Thymus (tissue), 11 donors: ENCODE data around the gene OR7C2. TPM values are rescaled to one million over a fixed set of nuclear protein-coding genes. Genes with fewer than 3 reads are reported as not detected.
A peak's percentile ranks its signal among the peaks of the same experiment; 100 is the strongest.
"Not testable (repeated sequence)": the region's sequence is repeated elsewhere in the genome, so short reads cannot be mapped to it uniquely, and the experiment has no call there.

Experiments used
- DNase-seq, 9 donors: peaks; one replicate each; pipeline ENCODE4 v3.0.0-alpha.2; 2013; ENCODE audit warnings: low spot score in 9 of 9, low read depth in 6 of 9, missing footprints in 1 of 9
- H3K27ac ChIP-seq, 2 donors: one replicate each; pipeline ENCODE4 v1.5.1; 2013; ENCODE audit warnings: control low read depth in 1 of 2, low read depth in 1 of 2, low read length in 1 of 2, mild to moderate bottlenecking in 1 of 2, moderate library complexity in 1 of 2
- H3K27me3 ChIP-seq, 2 donors: one replicate each; pipeline ENCODE4 v1.5.1; 2013; ENCODE audit warnings: low read length in 1 of 2; ENCODE audit not compliant: control insufficient read depth in 2 of 2, insufficient read depth in 1 of 2
- H3K36me3 ChIP-seq, 2 donors: one replicate each; pipeline ENCODE4 v1.5.1; 2013; ENCODE audit warnings: low read length in 1 of 2, mild to moderate bottlenecking in 1 of 2, moderate library complexity in 1 of 2; ENCODE audit not compliant: control insufficient read depth in 2 of 2, insufficient read depth in 2 of 2
- H3K4me1 ChIP-seq, 2 donors: one replicate each; pipeline ENCODE4 v1.5.1; 2013; ENCODE audit warnings: low read length in 2 of 2; ENCODE audit not compliant: control insufficient read depth in 2 of 2, insufficient read depth in 2 of 2
- H3K4me3 ChIP-seq, 2 donors: one replicate each; pipeline ENCODE4 v1.5.1; 2013; ENCODE audit warnings: low read length in 2 of 2, control low read depth in 1 of 2, mild to moderate bottlenecking in 1 of 2
- H3K9me3 ChIP-seq, 2 donors: one replicate each; pipeline ENCODE4 v1.5.1; 2013; ENCODE audit warnings: low read length in 1 of 2, mild to moderate bottlenecking in 1 of 2; ENCODE audit not compliant: control insufficient read depth in 2 of 2, insufficient read depth in 1 of 2
- WGBS: extraction: QIAGEN DNeasy Blood & Tissue Kit; methylation state at CpG from one replicate; pipeline ENCODE4 v1.1.7; 2013; 5-methylcytosine and 5-hydroxymethylcytosine counted together
- polyA plus RNA-seq: library from polyadenylated mRNA; stranded (reverse); fragments of 200-250 nt; gene quantifications from one replicate; pipeline ENCODE4 v1.2.3, GENCODE V29; 2013
- total RNA-seq: library from RNA; stranded (reverse); fragments of 120-200 nt; gene quantifications from one replicate; pipeline ENCODE4 v1.2.4, GENCODE V29; 2013
- donor health status: healthy.

OR7C2 gene
- total and polyA plus RNA-seq, 2 donors, result not detected

DNA sequence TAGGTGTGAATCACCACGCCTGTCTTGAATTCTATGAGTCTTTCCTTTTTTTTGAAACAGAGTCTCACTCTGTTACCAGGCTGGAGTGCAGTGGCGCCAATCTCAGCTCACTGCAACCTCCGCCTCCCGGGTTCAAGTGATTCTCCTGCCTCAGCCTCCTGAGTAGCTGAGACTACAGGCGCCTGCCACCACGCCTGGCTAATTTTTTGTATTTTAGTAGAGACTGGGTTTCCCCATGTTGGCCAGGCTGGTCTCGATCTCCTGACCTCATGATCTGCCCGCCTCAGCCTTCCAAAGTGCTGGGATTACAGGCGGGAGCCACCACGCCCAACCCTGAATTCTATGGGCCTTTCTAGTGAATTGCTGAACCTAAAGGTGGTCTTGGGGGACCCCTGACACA is 8.1 kb downstream of the OR7C2 start:
- not testable (repeated sequence) for H3K4me3 ChIP-seq, H3K4me1 ChIP-seq, H3K27ac ChIP-seq, H3K27me3 ChIP-seq, H3K9me3 ChIP-seq, DNase-seq, H3K36me3 ChIP-seq
- 93% methylated on average over 10 of the region's 10 CpGs for WGBS

DNA sequence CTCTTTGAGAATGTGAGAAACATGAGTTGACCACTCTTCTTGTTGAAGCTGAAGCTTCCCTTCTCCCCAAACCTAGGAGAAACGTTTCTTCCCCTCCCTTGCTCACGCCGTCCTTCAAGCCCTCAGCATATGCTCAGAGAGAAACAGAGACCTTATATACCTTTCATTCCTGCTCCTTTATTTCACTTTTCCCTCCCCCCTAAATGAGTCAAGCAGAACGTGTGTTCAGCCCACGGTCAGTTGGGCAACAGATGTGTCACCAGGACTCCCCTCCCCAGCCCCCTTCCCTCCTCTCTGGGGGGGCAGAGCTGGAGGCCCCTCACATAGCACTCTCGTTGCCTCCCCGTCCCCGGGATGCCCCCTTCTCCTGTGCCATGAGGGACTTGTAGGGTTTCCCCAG is 8.6 kb downstream of the OR7C2 start:
- H3K27me3 ChIP-seq, result peaks cover 0 to 7% of the 10 kb centered on the region in 2 donors
- no peak overlapping the region for H3K27ac ChIP-seq
- H3K4me3 ChIP-seq, result no peak overlapping the region
- H3K36me3 ChIP-seq, result no peaks in the 10 kb centered on the region
- 92% methylated on average over 8 of the region's 8 CpGs for WGBS
- H3K9me3 ChIP-seq, result peaks cover 0 to 6% of the 10 kb centered on the region in 2 donors
- no peaks in the 10 kb centered on the region for H3K4me1 ChIP-seq
- no peak for DNase-seq

DNA sequence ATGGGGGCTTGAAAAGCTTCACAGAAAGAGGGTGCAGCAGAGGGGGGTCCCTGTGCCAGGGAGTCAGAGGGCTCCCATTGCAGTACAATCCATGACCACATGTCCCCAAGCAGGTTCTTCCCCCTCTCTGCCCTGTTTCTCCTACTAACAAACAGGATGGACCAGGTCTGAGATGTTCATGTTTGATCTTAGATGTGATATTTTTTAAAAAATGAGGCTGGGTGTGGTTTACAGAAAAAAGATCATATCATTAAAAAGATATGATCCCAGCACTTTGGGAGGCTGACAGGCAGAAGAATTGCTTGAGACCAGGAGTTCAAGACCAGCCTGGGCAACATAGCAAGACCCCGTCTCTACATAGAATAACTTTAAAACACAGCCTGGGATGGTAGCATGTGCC is 9.1 kb downstream of the OR7C2 start:
- H3K9me3 ChIP-seq, result peaks cover 0 to 6% of the 10 kb centered on the region in 2 donors
- no peak overlapping the region for H3K27ac ChIP-seq
- 95% methylated on average over 1 of the region's 1 CpG for WGBS

DNA sequence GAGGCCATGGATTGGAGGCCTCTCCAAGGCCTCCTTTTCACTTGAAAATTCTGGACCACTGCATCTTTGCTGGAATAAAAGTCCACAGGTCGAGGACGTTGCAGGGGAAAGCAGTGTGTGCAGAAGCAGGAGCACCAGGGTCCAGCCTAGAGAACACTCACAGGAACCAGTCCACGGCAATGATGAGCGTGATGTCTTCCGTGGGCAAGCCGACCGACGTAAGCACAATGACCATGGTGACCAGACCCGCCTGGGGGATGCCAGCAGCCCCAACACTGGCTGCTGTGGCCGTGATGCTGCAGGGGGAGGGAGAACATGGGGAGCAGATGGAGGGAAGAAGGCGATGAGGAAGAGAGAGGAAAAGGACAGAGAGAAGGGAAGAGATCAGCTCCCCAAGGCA is 11.5 kb downstream of the OR7C2 start:
- Histone ChIP-seq H3K4me1 (no peaks in the 10 kb centered on the region), H3K9me3 (peaks cover 1 to 6% of the 10 kb centered on the region in 2 donors), H3K4me3 (no peak overlapping the region), H3K27me3 (peaks cover 0 to 7% of the 10 kb centered on the region in 2 donors), H3K27ac (no peak overlapping the region), H3K36me3 (no peaks in the 10 kb centered on the region)
- DNase-seq, result no peak
- 92% methylated on average over 11 of the region's 11 CpGs for WGBS

More for the DNA sequence above, 9.1 kb downstream of the OR7C2 start:
- H3K27me3 ChIP-seq, result peaks cover 0 to 7% of the 10 kb centered on the region in 2 donors
- no peak for DNase-seq
- no peaks in the 10 kb centered on the region for H3K36me3 ChIP-seq
- H3K4me3 ChIP-seq, result no peak overlapping the region
- H3K4me1 ChIP-seq, result no peaks in the 10 kb centered on the region

DNA sequence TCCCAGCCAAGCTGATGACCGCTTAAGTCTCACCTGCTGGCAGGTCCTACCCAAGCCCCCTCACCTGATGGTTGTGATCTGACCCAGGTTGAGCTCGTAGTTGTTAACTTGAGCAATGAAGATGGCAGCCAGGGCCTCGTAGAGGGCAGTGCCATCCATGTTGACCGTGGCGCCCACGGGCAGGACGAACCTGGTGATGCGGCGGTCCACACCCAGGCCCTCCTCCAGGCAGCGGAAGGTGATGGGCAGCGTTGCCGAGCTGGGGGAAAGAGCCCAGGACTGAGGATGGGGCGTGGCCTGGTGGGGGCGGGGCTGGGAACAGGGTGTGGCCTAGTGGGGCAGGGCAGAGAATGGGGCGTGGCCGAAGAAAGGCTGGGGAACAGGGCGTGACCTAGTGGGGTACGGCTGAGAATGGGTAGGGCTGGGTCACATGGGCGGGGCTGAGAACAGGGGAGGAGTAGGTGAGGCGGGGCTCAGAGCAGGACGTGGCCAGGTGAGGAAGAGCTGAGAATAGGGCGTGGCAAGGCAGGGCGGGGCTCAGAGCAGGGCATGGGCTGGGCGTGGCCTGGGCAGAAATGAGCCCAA is 12.9 kb downstream of the OR7C2 start:
- H3K36me3 ChIP-seq, result no peaks in the 10 kb centered on the region
- H3K27ac ChIP-seq, result no peak overlapping the region
- H3K4me3 ChIP-seq, result no peak overlapping the region
- no peaks in the 10 kb centered on the region for H3K4me1 ChIP-seq
- 78% methylated on average over 24 of the region's 24 CpGs for WGBS
- H3K27me3 ChIP-seq, result peaks cover 0 to 7% of the 10 kb centered on the region in 2 donors
- peaks cover 3 to 6% of the 10 kb centered on the region in 2 donors for H3K9me3 ChIP-seq
- DNase-seq, result peak in 1 of 9 donors; percentile 5

DNA sequence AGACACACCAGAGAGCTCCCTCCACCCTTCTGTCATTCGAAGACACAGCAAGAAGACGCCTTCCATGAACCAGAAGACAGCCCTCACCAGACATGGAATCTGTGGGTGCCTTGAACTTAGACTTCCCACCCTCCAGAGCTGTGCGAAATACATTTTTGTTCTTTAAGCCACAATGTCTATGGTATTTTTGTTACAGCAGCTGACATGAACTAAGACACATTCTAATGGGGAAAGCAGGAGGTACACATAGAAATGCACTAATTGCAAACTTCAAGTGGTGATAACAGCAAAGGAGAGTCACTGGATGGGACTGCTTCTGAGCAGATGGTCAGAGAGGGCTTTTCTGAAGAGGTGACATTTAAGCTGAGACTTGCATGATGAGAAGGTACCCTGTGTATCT is 16.2 kb downstream of the OR7C2 start:
- H3K4me3 ChIP-seq, result no peak overlapping the region
- peaks cover 0 to 7% of the 10 kb centered on the region in 2 donors for H3K27me3 ChIP-seq
- no peak overlapping the region for H3K27ac ChIP-seq
- peaks cover 3 to 10% of the 10 kb centered on the region in 2 donors for H3K9me3 ChIP-seq
- DNase-seq, result no peak
- 95% methylated on average over 3 of the region's 3 CpGs for WGBS
- no peaks in the 10 kb centered on the region for H3K36me3 ChIP-seq
- no peaks in the 10 kb centered on the region for H3K4me1 ChIP-seq

DNA sequence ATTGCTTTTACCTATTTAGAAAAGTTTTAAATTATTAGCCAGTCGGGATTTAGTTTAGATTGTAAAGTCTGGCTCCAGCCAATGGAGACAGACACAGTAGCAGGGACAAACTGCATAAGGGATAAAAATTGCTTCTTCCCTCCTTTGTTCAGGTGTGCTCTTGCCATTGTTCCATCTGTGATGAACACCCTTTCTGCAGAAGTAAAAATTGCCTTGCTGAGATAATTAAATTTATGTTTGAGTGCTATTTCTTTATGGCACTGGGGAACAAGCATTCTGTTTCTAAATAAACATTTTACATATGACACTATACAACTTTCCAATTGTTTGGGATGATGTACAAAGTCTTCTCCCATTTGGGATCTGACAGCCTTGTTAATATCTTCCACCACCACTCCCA is 18.0 kb downstream of the OR7C2 start:
- no peak overlapping the region for H3K27ac ChIP-seq
- no peaks in the 10 kb centered on the region for H3K36me3 ChIP-seq
- no peak overlapping the region for H3K4me3 ChIP-seq
- WGBS, result 0% methylated on average over 1 of the region's 1 CpG
- peaks cover 3 to 6% of the 10 kb centered on the region in 2 donors for H3K9me3 ChIP-seq
- H3K4me1 ChIP-seq, result no peaks in the 10 kb centered on the region
- H3K27me3 ChIP-seq, result peaks cover 0 to 2% of the 10 kb centered on the region in 2 donors
- DNase-seq, result no peak

DNA sequence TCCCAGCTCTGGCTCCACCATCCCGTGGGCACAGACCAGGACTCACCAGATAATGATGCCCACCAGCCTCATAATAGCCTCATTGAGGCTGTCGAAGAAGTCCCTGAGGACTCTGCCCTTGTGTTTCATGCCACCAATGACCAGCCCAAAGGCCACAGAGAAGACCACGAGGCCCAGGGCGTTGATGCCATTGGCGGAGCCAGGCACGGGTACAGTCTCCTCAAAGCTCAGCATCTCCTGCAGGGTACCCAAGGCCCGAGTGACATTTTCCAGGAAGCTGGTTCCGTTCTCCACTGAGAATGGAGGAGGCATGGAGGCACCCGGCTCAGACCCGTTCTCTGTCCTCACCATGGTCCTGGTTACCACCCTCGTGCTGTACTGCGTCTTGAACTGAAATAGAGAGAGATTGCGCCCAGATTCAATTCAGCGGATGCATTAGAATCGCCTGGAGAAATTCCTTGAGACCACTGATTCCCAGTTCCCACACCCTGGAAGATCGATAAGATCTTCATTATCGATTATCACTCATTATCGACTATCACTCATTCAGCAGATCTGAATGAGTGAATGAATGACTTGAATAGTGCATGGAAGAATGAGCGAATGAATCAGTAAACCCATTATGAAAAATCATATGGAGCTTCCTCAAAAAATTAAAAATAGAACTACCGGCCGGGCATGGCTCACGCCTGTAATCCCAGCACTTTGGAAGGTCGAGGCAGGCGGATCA is 20.8 kb downstream of the OR7C2 start:
- Histone ChIP-seq H3K27me3 (no peaks in the 10 kb centered on the region), H3K4me3 (no peak overlapping the region), H3K4me1 (no peaks in the 10 kb centered on the region), H3K9me3 (peaks cover 2 to 5% of the 10 kb centered on the region in 2 donors), H3K27ac (no peak overlapping the region), H3K36me3 (no peaks in the 10 kb centered on the region)
- 94% methylated on average over 24 of the region's 24 CpGs for WGBS
- DNase-seq, result no peak

DNA sequence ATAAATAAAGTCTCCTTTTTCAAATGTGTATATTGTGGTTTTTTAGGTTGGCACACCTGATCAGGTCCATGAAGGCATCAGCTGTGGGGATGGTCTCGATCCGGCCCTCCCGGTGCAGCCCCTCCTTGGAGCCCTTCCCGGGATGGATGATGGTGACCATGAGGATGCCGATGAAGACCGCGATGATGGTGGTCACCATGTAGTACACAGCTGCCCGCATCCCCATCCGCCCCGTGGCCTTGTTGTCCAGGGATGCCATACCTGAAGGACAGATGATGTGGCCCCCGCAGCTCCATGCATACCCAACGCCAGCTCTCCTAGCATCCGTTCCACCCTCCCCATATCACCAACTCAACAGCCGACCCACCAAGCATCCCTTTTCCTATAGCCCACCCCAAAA is 27.0 kb downstream of the OR7C2 start:
- H3K4me3 ChIP-seq, result no peak overlapping the region
- no peak for DNase-seq
- WGBS, result 98% methylated on average over 14 of the region's 14 CpGs
- no peaks in the 10 kb centered on the region for H3K9me3 ChIP-seq
- H3K36me3 ChIP-seq, result no peaks in the 10 kb centered on the region
- H3K4me1 ChIP-seq, result no peaks in the 10 kb centered on the region
- no peak overlapping the region for H3K27ac ChIP-seq
- no peaks in the 10 kb centered on the region for H3K27me3 ChIP-seq
